Left ventricle myocardium inferior (tissue), 1 donor: ENCODE results near the gene PDZRN3. TPM values are rescaled to one million over a fixed set of nuclear protein-coding genes. Genes with fewer than 3 reads are reported as not detected.

Experiments used
- DNase-seq: peaks from one replicate; pipeline ENCODE4 v3.0.0-alpha.2; 2020
- H3K27ac ChIP-seq: fragments of 200-600 bp; replicated peaks from 2 replicates; pipeline ENCODE4 v1.8.0; 2021
- H3K27me3 ChIP-seq: fragments of 200-600 bp; 2 replicates; pipeline ENCODE4 v1.8.0; 2021; ENCODE audit warnings: low read depth
- H3K36me3 ChIP-seq: fragments of 200-600 bp; 2 replicates; pipeline ENCODE4 v1.8.0; 2021
- H3K4me1 ChIP-seq: fragments of 200-600 bp; 2 replicates; pipeline ENCODE4 v1.8.0; 2021
- H3K4me3 ChIP-seq: fragments of 200-600 bp; 2 replicates; pipeline ENCODE4 v1.8.0; 2021; ENCODE audit warnings: mild to moderate bottlenecking, moderate library complexity
- H3K9me3 ChIP-seq: fragments of 200-600 bp; replicated peaks from 2 replicates; pipeline ENCODE4 v1.8.0; 2021
- CTCF ChIP-seq: fragments of 200-600 bp; IDR thresholded peaks from 2 replicates; pipeline ENCODE4 v1.8.0; 2021; ENCODE audit warnings: antibody characterized with exemption, mild to moderate bottlenecking, borderline replicate concordance
- intact Hi-C: fragments of 100-400 bp; cut with micrococcal nuclease; formaldehyde crosslinking; loops from one replicate; pipeline ENCODE4 v1.11.0; 2022
- total RNA-seq: library from RNA; stranded (reverse); fragmentation: NEBNext Ultra II Directional; extraction: Animal tissue kit (Norgen Biotek cat#: 25700); gene quantifications from one replicate; pipeline ENCODE4 v1.2.1, GENCODE V29; 2021
- donor health status: DM: no; HTN: yes; CAD: no; lungs with severe emphysema.

The PDZRN3 gene
- total RNA-seq, 1 donor from 2014 or later = 114 TPM

- H3K4me1 ChIP-seq = no peaks in the 10 kb centered on the region
- H3K9me3 ChIP-seq = no peaks in the 10 kb centered on the region
- no peak overlapping the region for H3K27ac ChIP-seq
- intact Hi-C loops = no loop called here
- no peaks in the 10 kb centered on the region for H3K27me3 ChIP-seq
- H3K4me3 ChIP-seq = no peak overlapping the region
- no peaks in the 10 kb centered on the region for H3K36me3 ChIP-seq
- TF ChIP-seq CTCF = no peak
- no peak for DNase-seq
Measured at GRCh38 chr3:73637042-73637441, 12.3 kb upstream of the PDZRN3 start.

- H3K4me1 ChIP-seq = no peaks in the 10 kb centered on the region
- H3K4me3 ChIP-seq = no peak overlapping the region
- H3K36me3 ChIP-seq = no peaks in the 10 kb centered on the region
- H3K9me3 ChIP-seq = no peaks in the 10 kb centered on the region
- no peak for TF ChIP-seq CTCF
- intact Hi-C loops = no loop called here
- no peak overlapping the region for H3K27ac ChIP-seq
- H3K27me3 ChIP-seq = no peaks in the 10 kb centered on the region
- DNase-seq = no peak
Measured at GRCh38 chr3:73635254-73635653, 10.5 kb upstream of the PDZRN3 start.

- H3K4me1 ChIP-seq = no peaks in the 10 kb centered on the region
- DNase-seq = no peak
- no peaks in the 10 kb centered on the region for H3K36me3 ChIP-seq
- H3K9me3 ChIP-seq = no peaks in the 10 kb centered on the region
- no peak overlapping the region for H3K4me3 ChIP-seq
- no peaks in the 10 kb centered on the region for H3K27me3 ChIP-seq
- TF ChIP-seq CTCF = no peak
- H3K27ac ChIP-seq = no peak overlapping the region
- intact Hi-C loops = no loop called here
Measured at GRCh38 chr3:73633916-73634344, 9.2 kb upstream of the PDZRN3 start.

- Histone ChIP-seq H3K27ac (no peak overlapping the region), H3K4me1 (no peaks in the 10 kb centered on the region), H3K9me3 (no peaks in the 10 kb centered on the region), H3K4me3 (no peak overlapping the region), H3K36me3 (no peaks in the 10 kb centered on the region), H3K27me3 (no peaks in the 10 kb centered on the region)
- no peak for TF ChIP-seq CTCF
- no peak for DNase-seq
- intact Hi-C loops = no loop called here
Measured at GRCh38 chr3:73633453-73633852, 8.7 kb upstream of the PDZRN3 start.

GRCh38 chr3:73626106-73626505, 1.4 kb upstream of the PDZRN3 start:
- H3K4me3 ChIP-seq = peak overlapping the region; percentile 78
- DNase-seq = no peak
- H3K27ac ChIP-seq = peak overlapping the region; percentile 96
- intact Hi-C loops = no loop called here
- no peaks in the 10 kb centered on the region for H3K36me3 ChIP-seq
- no peak for TF ChIP-seq CTCF
- peaks cover 50% of the 10 kb centered on the region for H3K4me1 ChIP-seq
- peaks cover 17% of the 10 kb centered on the region for H3K27me3 ChIP-seq
- no peaks in the 10 kb centered on the region for H3K9me3 ChIP-seq
